Uterus (tissue), 2 donors: ENCODE measurements around the gene SFSWAP.
"Not testable (repeated sequence)": the region's sequence is repeated elsewhere in the genome, so short reads cannot be mapped to it uniquely, and the experiment has no call there.

ENCODE experiments used
- CTCF ChIP-seq, 4 experiments: fragments of 200-600 bp in 2 of 4; fragments of 450-650 bp in 2 of 4; sonication (generic) in 2 of 4; IDR thresholded peaks; one replicate each; pipeline ENCODE4 v1.5.1; 2016 to 2019; ENCODE audit warnings: antibody characterized with exemption in 4 of 4, mild to moderate bottlenecking in 2 of 4, moderate library complexity in 1 of 4
- POLR2A ChIP-seq, 2 donors: fragments of 450-650 bp; IDR thresholded peaks; one replicate each; pipeline ENCODE4 v1.6.1; 2016; ENCODE audit warnings: antibody characterized with exemption in 2 of 2, mild to moderate bottlenecking in 1 of 2, moderate library complexity in 1 of 2

- not testable (repeated sequence) for TF ChIP-seq CTCF, POLR2A (IDR thresholded peaks at IDR 0.05)
Observed at GRCh38 chr12:131661170-131661985, 49.5 kb upstream of the SFSWAP start.
